Measurements from ENCODE around the gene DMRT2.

- TF ChIP-seq, protein P1, sequence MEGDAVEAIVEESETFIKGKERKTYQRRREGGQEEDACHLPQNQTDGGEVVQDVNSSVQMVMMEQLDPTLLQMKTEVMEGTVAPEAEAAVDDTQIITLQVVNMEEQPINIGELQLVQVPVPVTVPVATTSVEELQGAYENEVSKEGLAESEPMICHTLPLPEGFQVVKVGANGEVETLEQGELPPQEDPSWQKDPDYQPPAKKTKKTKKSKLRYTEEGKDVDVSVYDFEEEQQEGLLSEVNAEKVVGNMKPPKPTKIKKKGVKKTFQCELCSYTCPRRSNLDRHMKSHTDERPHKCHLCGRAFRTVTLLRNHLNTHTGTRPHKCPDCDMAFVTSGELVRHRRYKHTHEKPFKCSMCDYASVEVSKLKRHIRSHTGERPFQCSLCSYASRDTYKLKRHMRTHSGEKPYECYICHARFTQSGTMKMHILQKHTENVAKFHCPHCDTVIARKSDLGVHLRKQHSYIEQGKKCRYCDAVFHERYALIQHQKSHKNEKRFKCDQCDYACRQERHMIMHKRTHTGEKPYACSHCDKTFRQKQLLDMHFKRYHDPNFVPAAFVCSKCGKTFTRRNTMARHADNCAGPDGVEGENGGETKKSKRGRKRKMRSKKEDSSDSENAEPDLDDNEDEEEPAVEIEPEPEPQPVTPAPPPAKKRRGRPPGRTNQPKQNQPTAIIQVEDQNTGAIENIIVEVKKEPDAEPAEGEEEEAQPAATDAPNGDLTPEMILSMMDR (IDR thresholded peaks at IDR 0.05), result peak in 3 of 4 experiments; percentile 16 to 48 (median 24)
- no peak for TF ChIP-seq POLR2AphosphoS5 (IDR thresholded peaks at IDR 0.05)
- TF ChIP-seq POLR2A (IDR thresholded peaks at IDR 0.05), result no peak
Measured at GRCh38 chr9:1100945-1101344, 50.8 kb downstream of the DMRT2 start.
